Measurements from ENCODE around the gene TBC1D12. TPM values are rescaled to one million over a fixed set of nuclear protein-coding genes. Genes with fewer than 3 reads are reported as not detected.

TBC1D12 gene
- total RNA-seq, 4 donors from 2014 or later, result 7.4 to 11.4 (median 7.8) TPM

GRCh38 chr10:94417321-94417720, 15.0 kb downstream of the TBC1D12 start:
- Histone ChIP-seq H3K27me3 (no peaks in the 10 kb centered on the region), H3K36me3 (no peaks in the 10 kb centered on the region), H3K4me3 (no peak overlapping the region), H3K27ac (no peak overlapping the region), H3K9me3 (no peaks in the 10 kb centered on the region), H3K4me1 (peaks cover 9% of the 10 kb centered on the region in 2 donors)
- DNase-seq (no peak), ATAC-seq (no peak)
- intact Hi-C loops (cut with DNase I; ENCODE audit: low total_unique reads), result no loop called here
- TF ChIP-seq, protein P1, sequence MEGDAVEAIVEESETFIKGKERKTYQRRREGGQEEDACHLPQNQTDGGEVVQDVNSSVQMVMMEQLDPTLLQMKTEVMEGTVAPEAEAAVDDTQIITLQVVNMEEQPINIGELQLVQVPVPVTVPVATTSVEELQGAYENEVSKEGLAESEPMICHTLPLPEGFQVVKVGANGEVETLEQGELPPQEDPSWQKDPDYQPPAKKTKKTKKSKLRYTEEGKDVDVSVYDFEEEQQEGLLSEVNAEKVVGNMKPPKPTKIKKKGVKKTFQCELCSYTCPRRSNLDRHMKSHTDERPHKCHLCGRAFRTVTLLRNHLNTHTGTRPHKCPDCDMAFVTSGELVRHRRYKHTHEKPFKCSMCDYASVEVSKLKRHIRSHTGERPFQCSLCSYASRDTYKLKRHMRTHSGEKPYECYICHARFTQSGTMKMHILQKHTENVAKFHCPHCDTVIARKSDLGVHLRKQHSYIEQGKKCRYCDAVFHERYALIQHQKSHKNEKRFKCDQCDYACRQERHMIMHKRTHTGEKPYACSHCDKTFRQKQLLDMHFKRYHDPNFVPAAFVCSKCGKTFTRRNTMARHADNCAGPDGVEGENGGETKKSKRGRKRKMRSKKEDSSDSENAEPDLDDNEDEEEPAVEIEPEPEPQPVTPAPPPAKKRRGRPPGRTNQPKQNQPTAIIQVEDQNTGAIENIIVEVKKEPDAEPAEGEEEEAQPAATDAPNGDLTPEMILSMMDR (IDR thresholded peaks at IDR 0.05 in 4 of 5, conservative IDR thresholded peaks at IDR 0.05 in 1 of 5), result no peak
- no peak for TF ChIP-seq POLR2A (IDR thresholded peaks at IDR 0.05)
- in situ Hi-C loops (cut with MboI; ENCODE audit: low sequenced_read_pairs in 4 of 4), result no loop called here

DNA sequence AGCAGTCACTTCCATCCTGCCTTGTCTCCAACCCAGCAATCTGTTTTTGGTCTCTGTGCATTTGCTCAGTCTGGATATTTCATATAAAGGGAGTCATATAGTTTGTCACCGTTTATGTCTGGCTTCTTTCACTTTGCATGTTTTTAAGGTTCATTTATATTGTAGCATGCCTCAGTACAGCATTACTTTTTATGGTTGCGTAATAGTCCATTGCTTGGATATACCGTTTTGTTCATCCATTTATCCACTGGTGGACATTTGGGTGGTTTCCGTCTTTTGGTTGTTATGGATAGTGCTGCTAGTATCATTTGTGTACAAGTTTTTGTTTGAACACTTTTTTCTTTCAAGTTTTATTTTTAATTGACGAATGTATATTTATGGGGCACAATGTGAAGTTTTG, 18.2 kb downstream of the TBC1D12 start:
- in situ Hi-C loops (cut with MboI; ENCODE audit: low sequenced_read_pairs in 4 of 4), result no loop called here

GRCh38 chr10:94420998-94421528, 18.7 kb downstream of the TBC1D12 start:
- no peaks in the 10 kb centered on the region for H3K36me3 ChIP-seq
- H3K4me3 ChIP-seq, result no peak overlapping the region
- no peak for DNase-seq
- no peaks in the 10 kb centered on the region for H3K9me3 ChIP-seq
- H3K27ac ChIP-seq, result no peak overlapping the region
- H3K27me3 ChIP-seq, result no peaks in the 10 kb centered on the region
- H3K4me1 ChIP-seq, result peaks cover 0 to 9% of the 10 kb centered on the region in 2 donors
- in situ Hi-C loops (cut with MboI; ENCODE audit: low sequenced_read_pairs in 4 of 4), result no loop called here
- no peak for ATAC-seq
- intact Hi-C loops (cut with DNase I; ENCODE audit: low total_unique reads), result no loop called here
- TF ChIP-seq POLR2A (IDR thresholded peaks at IDR 0.05), result no peak
- TF ChIP-seq, protein P1 (IDR thresholded peaks at IDR 0.05 in 4 of 5, conservative IDR thresholded peaks at IDR 0.05 in 1 of 5), result no peak

More for the DNA sequence above, 18.2 kb downstream of the TBC1D12 start:
- TF ChIP-seq POLR2A (IDR thresholded peaks at IDR 0.05), result no peak
- TF ChIP-seq, protein P1 (IDR thresholded peaks at IDR 0.05 in 4 of 5, conservative IDR thresholded peaks at IDR 0.05 in 1 of 5), result no peak
- intact Hi-C loops (cut with DNase I; ENCODE audit: low total_unique reads), result no loop called here
- H3K27me3 ChIP-seq, result no peaks in the 10 kb centered on the region
- no peaks in the 10 kb centered on the region for H3K36me3 ChIP-seq
- H3K4me1 ChIP-seq, result peaks cover 0 to 9% of the 10 kb centered on the region in 2 donors
- DNase-seq (no peak), ATAC-seq (no peak)
- H3K27ac ChIP-seq, result no peak overlapping the region
- H3K9me3 ChIP-seq, result no peaks in the 10 kb centered on the region
- H3K4me3 ChIP-seq, result no peak overlapping the region

- no peak for DNase-seq
- intact Hi-C loops (cut with DNase I; ENCODE audit: low total_unique reads), result no loop called here
- no peaks in the 10 kb centered on the region for H3K36me3 ChIP-seq
- no peaks in the 10 kb centered on the region for H3K9me3 ChIP-seq
- no peaks in the 10 kb centered on the region for H3K4me1 ChIP-seq
- ATAC-seq, result no peak
- no peaks in the 10 kb centered on the region for H3K27me3 ChIP-seq
- H3K27ac ChIP-seq, result no peak overlapping the region
- H3K4me3 ChIP-seq, result no peak overlapping the region
- in situ Hi-C loops (cut with MboI; ENCODE audit: low sequenced_read_pairs in 4 of 4), result no loop called here
- TF ChIP-seq, protein P1 (IDR thresholded peaks at IDR 0.05 in 4 of 5, conservative IDR thresholded peaks at IDR 0.05 in 1 of 5), result no peak
- TF ChIP-seq POLR2A (IDR thresholded peaks at IDR 0.05), result no peak
These were observed 21.3 kb downstream of the TBC1D12 start for GRCh38 chr10:94423627-94424026.

Measured in gastrocnemius medialis (tissue), 4 donors.